MM.1S (cell line): ENCODE data around the gene CCR5AS.

Source experiments
- CTCF ChIP-seq: fragments of 300-600 bp; sonication (generic); IDR thresholded peaks from 2 replicates; pipeline ENCODE4 v1.5.1; 2016; ENCODE audit warnings: antibody characterized with exemption, low read length, mixed read lengths
- EZH2phosphoT487 ChIP-seq: fragments of 300-600 bp; sonication (generic); IDR thresholded peaks from 2 replicates; pipeline ENCODE4 v1.6.1; 2018; ENCODE audit warnings: antibody characterized with exemption, low read length

GRCh38 chr3:46395766-46396530 is 10.9 kb downstream of the CCR5AS start:
- TF ChIP-seq CTCF (no peak), EZH2phosphoT487 (no peak)
